Left lung (tissue), 10 donors: ENCODE data around the gene LRFN2. TPM values are rescaled to one million over a fixed set of nuclear protein-coding genes. Genes with fewer than 3 reads are reported as not detected.

ENCODE experiments used
- ATAC-seq: fragments of 200-7000 bp; cut with Tn5 transposase; one replicate; pipeline ENCODE4 v1.9.1; 2020; ENCODE audit warnings: moderate library complexity
- DNase-seq, 4 donors: peaks; one replicate each; pipeline ENCODE4 v3.0.0-alpha.2; 2013 to 2020
- H3K27ac ChIP-seq, 2 donors: fragments of 200-600 bp; sonication (generic) in 1 of 2; one replicate each; pipeline versions ENCODE4 v1.5.0 to v1.8.0; 2020 to 2021
- H3K27me3 ChIP-seq, 2 donors: fragments of 200-600 bp; sonication (generic) in 1 of 2; one replicate each; pipeline versions ENCODE4 v1.5.0 to v1.8.0; 2020 to 2021
- H3K36me3 ChIP-seq, 2 donors: fragments of 200-600 bp; sonication (generic) in 1 of 2; one replicate each; pipeline versions ENCODE4 v1.5.0 to v1.8.0; 2020 to 2021
- H3K4me1 ChIP-seq, 2 donors: fragments of 200-600 bp; one replicate each; pipeline ENCODE4 v1.8.0; 2021
- H3K4me3 ChIP-seq, 2 donors: fragments of 200-600 bp; sonication (generic) in 1 of 2; one replicate each; pipeline versions ENCODE4 v1.5.0 to v1.8.0; 2020 to 2021; ENCODE audit warnings: mild to moderate bottlenecking in 1 of 2
- H3K9me3 ChIP-seq, 2 donors: fragments of 200-600 bp; sonication (generic) in 1 of 2; one replicate each; pipeline versions ENCODE4 v1.5.0 to v1.8.0; 2020 to 2021
- CTCF ChIP-seq, 2 donors: fragments of 200-600 bp; sonication (generic) in 1 of 2; IDR thresholded peaks; one replicate each; pipeline versions ENCODE4 v1.5.0 to v1.8.0; 2021; ENCODE audit warnings: antibody characterized with exemption in 2 of 2
- intact Hi-C, 2 donors: fragments of 100-400 bp; cut with DNase I; formaldehyde crosslinking; loops; one replicate each; pipeline versions ENCODE4 v1.11.2 to v1.14.2; 2022
- polyA plus RNA-seq, 6 donors: library from polyadenylated mRNA; unstranded; fragments of 120-200 nt; gene quantifications; one replicate each; pipeline ENCODE4 v1.2.1, GENCODE V29; 2013; ENCODE audit not compliant: insufficient read length in 6 of 6
- total RNA-seq, 2 donors: library from RNA; stranded (reverse); fragmentation: NEBNext Ultra II Directional; extraction: Animal tissue kit (Norgen Biotek cat#: 25700); gene quantifications; one replicate each; pipeline ENCODE4 v1.2.1, GENCODE V29; 2021
- donor health status: DM: no; HTN: yes; CAD: no.
- donor health status: DM: no; HTN: no; CAD: no.

Gene LRFN2
- total and polyA plus RNA-seq, 8 donors, result 0.05 to 0.18 (median 0.11) TPM; not detected in 2

DNA sequence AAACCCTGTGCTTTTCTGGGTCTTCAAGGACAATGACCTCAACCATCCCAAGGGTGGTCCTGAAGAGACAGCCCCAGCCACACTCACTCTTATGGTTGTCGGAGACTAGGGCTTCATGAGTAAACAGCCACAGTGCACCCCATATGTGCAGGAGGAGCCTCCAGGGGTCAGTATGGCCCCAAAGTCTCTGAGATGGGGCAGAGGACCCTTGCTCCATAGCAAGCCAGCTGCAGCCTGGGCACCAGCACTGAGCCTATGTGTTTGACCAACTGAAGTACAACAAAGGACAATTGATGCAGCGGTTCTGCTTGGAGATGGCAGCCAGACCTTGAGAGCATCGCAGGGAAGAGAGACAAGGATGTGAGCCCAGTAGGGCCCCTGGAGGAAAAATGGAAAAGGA lies 112.2 kb downstream of the LRFN2 start:
- Histone ChIP-seq H3K4me3 (no peak overlapping the region), H3K36me3 (no peaks in the 10 kb centered on the region), H3K4me1 (no peaks in the 10 kb centered on the region), H3K27ac (no peak overlapping the region), H3K9me3 (no peaks in the 10 kb centered on the region), H3K27me3 (peaks cover 0 to 40% of the 10 kb centered on the region in 2 donors)
- intact Hi-C loops, result no loop called here
- TF ChIP-seq CTCF (IDR thresholded peaks at IDR 0.05), result no peak
- no peak for ATAC-seq
- no peak for DNase-seq

DNA sequence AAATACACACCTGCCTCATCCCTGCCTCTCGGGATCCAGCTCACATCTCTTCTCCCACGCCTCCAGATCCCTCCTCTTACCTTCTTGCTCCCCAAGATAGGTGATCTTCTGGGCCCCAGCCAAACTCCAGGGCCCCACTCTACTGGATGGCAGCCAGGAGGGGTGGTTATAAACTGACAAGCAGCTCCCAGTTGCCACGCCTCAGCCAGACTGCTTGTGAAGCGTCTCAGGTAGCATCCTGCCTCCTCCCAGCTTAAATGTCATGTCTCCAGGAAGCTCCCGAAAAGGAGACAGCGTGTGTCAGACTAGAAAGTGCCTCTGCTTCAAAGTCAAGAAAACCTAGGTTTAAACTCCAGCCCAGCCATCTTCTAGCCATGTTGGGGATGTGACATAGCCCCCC lies 114.1 kb downstream of the LRFN2 start:
- Histone ChIP-seq H3K27me3 (peaks cover 0 to 35% of the 10 kb centered on the region in 2 donors), H3K27ac (no peak overlapping the region), H3K4me1 (no peaks in the 10 kb centered on the region), H3K36me3 (no peaks in the 10 kb centered on the region), H3K4me3 (no peak overlapping the region), H3K9me3 (no peaks in the 10 kb centered on the region)
- intact Hi-C loops, result no loop called here
- no peak for TF ChIP-seq CTCF (IDR thresholded peaks at IDR 0.05)
- DNase-seq, result no peak
- no peak for ATAC-seq

GRCh38 chr6:40472353-40472752 lies 114.8 kb downstream of the LRFN2 start:
- TF ChIP-seq CTCF (IDR thresholded peaks at IDR 0.05), result no peak
- H3K4me1 ChIP-seq, result no peaks in the 10 kb centered on the region
- peaks cover 0 to 28% of the 10 kb centered on the region in 2 donors for H3K27me3 ChIP-seq
- intact Hi-C loops, result no loop called here
- H3K9me3 ChIP-seq, result no peaks in the 10 kb centered on the region
- H3K4me3 ChIP-seq, result no peak overlapping the region
- no peak for ATAC-seq
- DNase-seq, result no peak
- no peaks in the 10 kb centered on the region for H3K36me3 ChIP-seq
- H3K27ac ChIP-seq, result no peak overlapping the region

GRCh38 chr6:40471243-40471642 lies 115.9 kb downstream of the LRFN2 start:
- no peak for TF ChIP-seq CTCF (IDR thresholded peaks at IDR 0.05)
- ATAC-seq (no peak), DNase-seq (no peak)
- Histone ChIP-seq H3K27ac (no peak overlapping the region), H3K4me3 (no peak overlapping the region), H3K9me3 (no peaks in the 10 kb centered on the region), H3K27me3 (peaks cover 0 to 18% of the 10 kb centered on the region in 2 donors), H3K36me3 (no peaks in the 10 kb centered on the region), H3K4me1 (no peaks in the 10 kb centered on the region)
- intact Hi-C loops, result no loop called here

DNA sequence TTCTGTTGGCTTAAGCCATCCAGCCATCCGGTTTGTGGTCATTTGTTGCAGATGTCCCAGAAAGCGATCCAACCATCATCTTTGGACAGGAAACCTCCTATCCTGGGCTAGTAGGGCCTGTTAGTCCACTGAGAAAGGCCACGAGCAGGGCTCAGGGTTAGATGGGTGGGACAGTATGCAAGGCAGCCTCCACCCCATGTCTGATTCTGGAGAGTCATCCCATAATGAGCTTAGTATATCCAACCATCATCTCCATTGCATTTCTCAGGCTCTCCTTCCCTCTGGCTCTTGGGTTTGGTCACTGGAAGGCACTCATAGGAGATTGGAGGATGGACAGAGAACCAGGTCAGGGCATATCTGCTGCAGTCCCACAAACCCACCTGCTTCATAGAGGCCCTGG lies 117.8 kb downstream of the LRFN2 start:
- ATAC-seq (no peak), DNase-seq (no peak)
- H3K36me3 ChIP-seq, result no peaks in the 10 kb centered on the region
- no peak for TF ChIP-seq CTCF (IDR thresholded peaks at IDR 0.05)
- intact Hi-C loops, result no loop called here
- no peak overlapping the region for H3K27ac ChIP-seq
- peaks cover 0 to 12% of the 10 kb centered on the region in 2 donors for H3K27me3 ChIP-seq
- no peaks in the 10 kb centered on the region for H3K9me3 ChIP-seq
- H3K4me1 ChIP-seq, result no peaks in the 10 kb centered on the region
- H3K4me3 ChIP-seq, result no peak overlapping the region
